Body of pancreas (tissue), 4 donors: ENCODE results near the gene RAD51B. TPM values are rescaled to one million over a fixed set of nuclear protein-coding genes. Genes with fewer than 3 reads are reported as not detected.

ENCODE experiments used
- ATAC-seq: fragments of 150-250 bp; one replicate; pipeline ENCODE4 v1.9.1; 2016
- DNase-seq, 4 donors: peaks; one replicate each; pipeline ENCODE4 v3.0.0-alpha.2; 2019
- H3K27ac ChIP-seq, 4 donors: fragments of 200-600 bp; sonication (generic); 1 replicate in 3 of 4; 2 replicates in 1 of 4; pipeline versions ENCODE4 v1.5.1 to v1.6.1; 2016 to 2019; ENCODE audit warnings: mild to moderate bottlenecking in 1 of 4, mixed read lengths in 1 of 4, moderate library complexity in 1 of 4
- H3K27me3 ChIP-seq, 2 donors: fragments of 200-600 bp; sonication (generic); one replicate each; pipeline ENCODE4 v1.6.0; 2016; ENCODE audit warnings: mild to moderate bottlenecking in 1 of 2
- H3K36me3 ChIP-seq, 2 donors: fragments of 200-600 bp; sonication (generic); replicated peaks in 1 of 2; 2 replicates each; pipeline ENCODE4 v1.5.1; 2016; ENCODE audit warnings: low read depth in 2 of 2; ENCODE audit not compliant: insufficient read depth in 1 of 2
- H3K4me1 ChIP-seq: fragments of 200-600 bp; sonication (generic); one replicate; pipeline ENCODE4 v1.6.0; 2016
- H3K4me3 ChIP-seq, 2 donors: fragments of 200-600 bp; sonication (generic); 1 replicate in 1 of 2; 2 replicates in 1 of 2; pipeline ENCODE4 v1.5.1; 2016 to 2019
- H3K9me3 ChIP-seq, 3 donors: fragments of 200-600 bp; sonication (generic); 1 replicate in 2 of 3; 2 replicates in 1 of 3; pipeline ENCODE4 v1.5.1; 2016
- CTCF ChIP-seq, 7 experiments: fragments of 450-650 bp in 4 of 7; fragments of 200-600 bp in 3 of 7; sonication (generic) in 3 of 7; IDR thresholded peaks; one replicate each; pipeline ENCODE4 v1.5.1; 2016 to 2019; ENCODE audit warnings: antibody characterized with exemption in 7 of 7
- POLR2A ChIP-seq, 3 donors: fragments of 450-650 bp; IDR thresholded peaks; one replicate each; pipeline ENCODE4 v1.6.1; 2016; ENCODE audit warnings: antibody characterized with exemption in 3 of 3, mild to moderate bottlenecking in 2 of 3
- WGBS, 2 donors: methylation state at CpG; one replicate each; pipeline ENCODE4 v1.1.5; 2017; 5-methylcytosine and 5-hydroxymethylcytosine counted together
- intact Hi-C: fragments of 100-400 bp; cut with DNase I; formaldehyde crosslinking; loops from one replicate; pipeline ENCODE4 v1.15.1; 2023
- total RNA-seq, 2 donors: library from RNA; depleted of rRNA; stranded (reverse); fragments of >200 nt; gene quantifications; one replicate each; pipeline ENCODE4 v1.1.0, GENCODE V29; 2016

The RAD51B gene
- total RNA-seq, 2 donors from 2014 or later = 12.2 to 29.6 TPM

GRCh38 chr14:68621400-68622365 is 802.1 kb downstream of the RAD51B start:
- DNase-seq = no peak

DNA sequence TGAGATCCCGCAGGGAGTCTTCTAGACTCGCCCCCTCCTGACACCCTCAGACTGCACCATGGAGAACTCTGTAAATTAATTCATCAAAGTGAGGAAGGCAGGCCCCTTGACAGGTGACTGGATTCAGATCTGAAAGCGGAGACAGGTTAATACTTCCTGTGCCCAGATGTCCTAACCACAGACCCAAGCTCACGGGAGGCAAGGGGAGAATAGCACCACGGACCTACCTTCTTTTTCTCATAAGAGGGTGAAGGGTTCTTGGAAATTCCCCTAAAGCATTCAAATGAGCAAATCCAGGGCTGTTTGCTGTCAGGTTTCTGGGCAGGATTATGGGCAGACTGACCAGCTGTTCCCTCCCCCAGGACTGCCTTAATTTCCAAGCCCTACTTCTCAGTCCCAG is 803.3 kb downstream of the RAD51B start:
- Histone ChIP-seq H3K36me3 (no peaks in the 10 kb centered on the region), H3K27me3 (no peaks in the 10 kb centered on the region), H3K4me3 (no peak overlapping the region), H3K9me3 (peaks cover 0 to 6% (median 0%) of the 10 kb centered on the region in 3 donors), H3K27ac (no peak overlapping the region), H3K4me1 (peaks cover 22% of the 10 kb centered on the region)
- TF ChIP-seq CTCF (IDR thresholded peaks at IDR 0.05) (no peak), POLR2A (IDR thresholded peaks at IDR 0.05) (no peak)
- intact Hi-C loops = no loop called here
- DNase-seq = no peak
- WGBS, 2 donors = 85 to 95% methylated on average over 5 of the region's 5 CpGs
- no peak for ATAC-seq

More at GRCh38 chr14:68621400-68622365, 802.1 kb downstream of the RAD51B start:
- no peak for TF ChIP-seq POLR2A (IDR thresholded peaks at IDR 0.05)
- TF ChIP-seq CTCF (IDR thresholded peaks at IDR 0.05) = no peak
- WGBS, 2 donors = 74 to 85% methylated on average over 6 of the region's 6 CpGs
- peak; percentile 28 for ATAC-seq
- H3K4me3 ChIP-seq = no peak overlapping the region
- no peaks in the 10 kb centered on the region for H3K36me3 ChIP-seq
- H3K9me3 ChIP-seq = peaks cover 0 to 17% (median 0%) of the 10 kb centered on the region in 3 donors
- intact Hi-C loops = no loop called here
- peaks cover 10% of the 10 kb centered on the region for H3K4me1 ChIP-seq
- H3K27me3 ChIP-seq = no peaks in the 10 kb centered on the region
- no peak overlapping the region for H3K27ac ChIP-seq

GRCh38 chr14:68623307-68623706 is 803.7 kb downstream of the RAD51B start:
- DNase-seq (no peak), ATAC-seq (no peak)
- H3K4me3 ChIP-seq = no peak overlapping the region
- WGBS, 2 donors = 98 to 100% methylated on average over 3 of the region's 3 CpGs
- no peak for TF ChIP-seq CTCF (IDR thresholded peaks at IDR 0.05)
- TF ChIP-seq POLR2A (IDR thresholded peaks at IDR 0.05) = no peak
- H3K27me3 ChIP-seq = no peaks in the 10 kb centered on the region
- H3K27ac ChIP-seq = no peak overlapping the region
- intact Hi-C loops = no loop called here
- H3K9me3 ChIP-seq = peaks cover 0 to 1% (median 0%) of the 10 kb centered on the region in 3 donors
- H3K36me3 ChIP-seq = no peaks in the 10 kb centered on the region
- H3K4me1 ChIP-seq = peaks cover 26% of the 10 kb centered on the region

DNA sequence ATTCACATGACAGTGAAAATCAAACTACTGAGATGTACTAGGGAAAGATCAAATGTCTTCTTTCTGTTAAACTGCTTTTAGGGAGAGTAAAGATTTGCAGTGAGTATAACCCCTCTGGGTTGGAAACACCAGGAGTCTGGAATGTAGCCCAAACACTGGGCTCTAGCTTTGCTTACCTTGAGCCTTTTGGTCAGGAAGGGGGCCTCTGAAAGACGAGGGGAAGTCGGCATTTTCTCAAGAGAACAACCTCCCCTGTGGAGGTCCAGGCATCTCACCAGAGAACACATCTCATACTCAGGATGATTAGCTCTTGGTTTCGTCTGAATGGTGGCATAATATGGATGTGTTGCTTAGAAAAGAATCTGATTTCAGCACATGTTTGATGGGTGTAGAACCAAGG is 804.2 kb downstream of the RAD51B start:
- DNase-seq (no peak), ATAC-seq (no peak)
- 84 to 87% methylated on average over 3 of the region's 3 CpGs for WGBS, 2 donors

DNA sequence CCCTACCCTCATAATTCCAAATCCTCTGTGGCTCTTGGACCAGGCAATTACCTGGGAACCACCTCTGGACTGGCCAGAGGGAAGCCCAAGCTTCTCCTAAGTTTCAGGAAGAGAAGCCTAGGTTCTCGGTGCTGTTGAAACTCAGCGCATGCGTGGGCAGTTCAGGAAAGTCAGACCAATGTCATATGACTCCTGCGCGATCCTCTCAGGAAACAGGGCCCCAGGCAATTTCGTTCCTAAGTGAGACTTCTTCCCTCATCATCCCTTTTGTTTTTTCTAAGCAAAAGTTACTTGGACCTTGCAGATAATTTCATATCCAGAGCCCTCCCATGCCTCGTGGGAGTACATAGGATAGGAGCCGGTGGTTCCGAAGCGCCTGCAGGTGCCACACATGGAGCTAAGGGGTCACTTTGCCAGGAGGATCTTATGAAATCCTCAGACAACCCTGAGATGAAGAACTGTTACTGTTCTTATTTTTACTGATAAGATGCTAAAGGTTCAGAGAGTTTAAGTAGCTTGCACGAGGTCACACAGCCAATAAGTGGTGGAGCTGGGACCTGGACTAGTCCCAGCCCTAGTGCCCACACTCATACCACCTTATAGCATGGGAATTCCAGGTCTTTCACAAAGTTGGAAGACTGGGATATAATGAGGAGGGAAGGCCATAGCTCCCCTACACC is 805.1 kb downstream of the RAD51B start:
- Histone ChIP-seq H3K9me3 (no peaks in the 10 kb centered on the region), H3K27ac (no peak overlapping the region), H3K4me3 (no peak overlapping the region), H3K4me1 (peaks cover 40% of the 10 kb centered on the region), H3K36me3 (no peaks in the 10 kb centered on the region), H3K27me3 (no peaks in the 10 kb centered on the region)
- no peak for TF ChIP-seq CTCF (IDR thresholded peaks at IDR 0.05)
- TF ChIP-seq POLR2A (IDR thresholded peaks at IDR 0.05) = no peak
- 87 to 98% methylated on average over 10 to 11 of the region's 11 CpGs for WGBS, 2 donors
- DNase-seq (no peak), ATAC-seq (no peak)
- intact Hi-C loops = no loop called here

More for the DNA sequence above, 804.2 kb downstream of the RAD51B start:
- Histone ChIP-seq H3K27me3 (no peaks in the 10 kb centered on the region), H3K4me3 (no peak overlapping the region), H3K27ac (no peak overlapping the region), H3K4me1 (peaks cover 31% of the 10 kb centered on the region), H3K36me3 (no peaks in the 10 kb centered on the region), H3K9me3 (no peaks in the 10 kb centered on the region)
- intact Hi-C loops = no loop called here
- TF ChIP-seq POLR2A (IDR thresholded peaks at IDR 0.05) = no peak
